ENCODE measurements around the gene ADAMTSL5. TPM values are rescaled to one million over a fixed set of nuclear protein-coding genes. Genes with fewer than 3 reads are reported as not detected.

Gene ADAMTSL5
- total and polyA plus RNA-seq, 2 of the 8 experiments (the other 6 are each of a cell fraction or from before 2014, with no cell fraction given), result 0.82 to 0.99 TPM

DNA sequence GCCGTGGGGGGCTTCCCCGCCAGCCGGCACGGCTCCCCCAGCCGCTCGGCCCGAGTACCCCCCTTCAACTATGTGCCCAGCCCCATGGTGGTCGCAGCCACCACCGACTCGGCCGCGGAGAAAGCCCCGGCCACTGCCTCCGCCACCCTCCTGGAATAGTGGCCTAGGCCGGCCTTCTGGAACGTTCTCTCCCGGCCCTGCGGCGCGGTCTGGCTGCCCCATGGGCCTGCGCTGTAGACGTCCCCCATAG lies 42.8 kb downstream of the ADAMTSL5 start:
- no peak for FAIRE-seq
- peak overlapping the region; percentile 86 to 91 for H3K4me2 ChIP-seq (ENCODE audit: insufficient read depth in 1 of 2, low read depth in 2 of 2, low read length in 2 of 2)
- 30% methylated on average over 13 of the region's 22 CpGs; no CpG with 5 or more reads in 1 of the 2 experiments for WGBS, 2 experiments (ENCODE audit: extremely low coverage in 1 of 2, insufficient coverage in 1 of 2, insufficient read length in 1 of 2, insufficient replicate concordance in 2 of 2, low coverage in 1 of 2, low lambda C conversion rate in 2 of 2, missing lambda C conversion rate in 1 of 2)

More for the DNA sequence above, 42.8 kb downstream of the ADAMTSL5 start:
- H2BK120ac ChIP-seq (replicated peaks; ENCODE audit: low read depth, low read length), result no peak overlapping the region
- no peak overlapping the region for H3K56ac ChIP-seq (replicated peaks; ENCODE audit: insufficient read length, low read depth, low read length)
- TF ChIP-seq BRCA1 (IDR thresholded peaks at IDR 0.05; ENCODE audit: low read depth, low read length), result no peak
- TF ChIP-seq, protein P1, sequence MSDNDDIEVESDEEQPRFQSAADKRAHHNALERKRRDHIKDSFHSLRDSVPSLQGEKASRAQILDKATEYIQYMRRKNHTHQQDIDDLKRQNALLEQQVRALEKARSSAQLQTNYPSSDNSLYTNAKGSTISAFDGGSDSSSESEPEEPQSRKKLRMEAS (IDR thresholded peaks at IDR 0.05), result 0 out of 2 replicates have a peak, but pooled peaks have one; percentile 2
- no peak for TF ChIP-seq CTBP2 (IDR thresholded peaks at IDR 0.05; ENCODE audit: borderline replicate concordance, insufficient read depth, insufficient read length, low read length)
- TF ChIP-seq, protein P2, sequence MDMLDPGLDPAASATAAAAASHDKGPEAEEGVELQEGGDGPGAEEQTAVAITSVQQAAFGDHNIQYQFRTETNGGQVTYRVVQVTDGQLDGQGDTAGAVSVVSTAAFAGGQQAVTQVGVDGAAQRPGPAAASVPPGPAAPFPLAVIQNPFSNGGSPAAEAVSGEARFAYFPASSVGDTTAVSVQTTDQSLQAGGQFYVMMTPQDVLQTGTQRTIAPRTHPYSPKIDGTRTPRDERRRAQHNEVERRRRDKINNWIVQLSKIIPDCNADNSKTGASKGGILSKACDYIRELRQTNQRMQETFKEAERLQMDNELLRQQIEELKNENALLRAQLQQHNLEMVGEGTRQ (IDR thresholded peaks at IDR 0.05; ENCODE audit: low read length), result no peak
- no peak for TF ChIP-seq TEAD4 (IDR thresholded peaks at IDR 0.05; ENCODE audit: low read depth, low read length)
- H3K79me1 ChIP-seq (ENCODE audit: low read depth, low read length), result no peaks in the 10 kb centered on the region
- peak overlapping the region; percentile 79; the same call in 1 of the 2 replicates for H4K8ac ChIP-seq (ENCODE audit: extremely low read depth, insufficient read depth, low read length)
- no peak overlapping the region for H2BK5ac ChIP-seq (ENCODE audit: low read depth, low read length)
- H3K14ac ChIP-seq (ENCODE audit: insufficient read length), result no peak overlapping the region
- no peak overlapping the region for H3K4ac ChIP-seq (replicated peaks; ENCODE audit: insufficient read length, low read depth, low read length)
- H2AFZ ChIP-seq (ENCODE audit: low read length), result no peak overlapping the region
- peaks cover 0 to 50% (median 27%) of the 10 kb centered on the region in 4 experiments; a peak in 5 of 7 replicates for H3K4me1 ChIP-seq (replicated peaks in 1 of 4; ENCODE audit: control insufficient read depth in 3 of 4, insufficient read depth in 4 of 4, low read length in 3 of 4)
- peaks cover 64 to 84% (median 81%) of the 10 kb centered on the region in 4 experiments for H3K27me3 ChIP-seq (replicated peaks in 1 of 4; ENCODE audit: control insufficient read depth in 3 of 4, extremely low read depth in 1 of 4, insufficient read depth in 3 of 4, low read length in 3 of 4)
- H3K9me3 ChIP-seq (ENCODE audit: insufficient read depth in 2 of 2, low read depth in 1 of 2, low read length in 1 of 2), result peaks cover 0 to 7% of the 10 kb centered on the region in 2 experiments; a peak in 1 of 4 replicates
- H2BK12ac ChIP-seq (ENCODE audit: low read depth, low read length), result no peak overlapping the region
- peak overlapping the region; percentile 29 to 56 (median 34); a peak in 3 of 8 replicates for H3K4me3 ChIP-seq (ENCODE audit: extremely low read depth in 1 of 4, insufficient read depth in 2 of 4, low read depth in 3 of 4, low read length in 4 of 4)
- no peak for DNase-seq (ENCODE audit: low read depth in 1 of 2, low spot score in 2 of 2)
- H3K36me3 ChIP-seq (ENCODE audit: control insufficient read depth in 2 of 4, insufficient read depth in 4 of 4, low read length in 3 of 4), result peaks cover 0 to 41% (median 0%) of the 10 kb centered on the region in 4 experiments; a peak in 2 of 8 replicates
- H3K9ac ChIP-seq (replicated peaks in 1 of 4; ENCODE audit: extremely low read depth in 1 of 4, low read depth in 3 of 4, low read length in 3 of 4), result no peak overlapping the region
- peaks cover 23 to 60% of the 10 kb centered on the region in 2 experiments for H4K20me1 ChIP-seq (replicated peaks in 1 of 2; ENCODE audit: control insufficient read depth in 1 of 2, insufficient read depth in 2 of 2, low read length in 2 of 2)
- H2BK15ac ChIP-seq (ENCODE audit: low read length), result no peak overlapping the region
- ChIA-PET POLR2A (ENCODE audit: partially characterized antibody) (interaction anchor here (5.5 kb wide), 2 partner anchors 13 to 28 kb away, joined by 55 to 72 read pairs; no protein-coding TSS in a partner anchor), CTCF (ENCODE audit: partially characterized antibody) (no interaction called here)
- no peaks in the 10 kb centered on the region for H3K79me2 ChIP-seq (ENCODE audit: control insufficient read depth in 1 of 2, insufficient read depth in 2 of 2, low read length in 2 of 2)
- H3K23ac ChIP-seq (ENCODE audit: insufficient read length), result no peak overlapping the region
- H3K18ac ChIP-seq (ENCODE audit: extremely low read depth, low read length), result no peak overlapping the region
- no peak overlapping the region for H2AK5ac ChIP-seq (ENCODE audit: low read depth, low read length)
- H4K5ac ChIP-seq (ENCODE audit: insufficient read length, low read depth, low read length), result no peak overlapping the region
- H4K91ac ChIP-seq (replicated peaks; ENCODE audit: insufficient read length, low read length), result no peak overlapping the region
- H2BK20ac ChIP-seq (ENCODE audit: low read length), result no peak overlapping the region
- H3K27ac ChIP-seq (ENCODE audit: low read depth, low read length), result no peak overlapping the region
- H3K23me2 ChIP-seq (ENCODE audit: low read depth, low read length), result peaks cover 13% of the 10 kb centered on the region; the same call in 1 of the 2 replicates
